Esophagus muscularis mucosa (tissue), 3 donors: ENCODE data around the gene PHLDB1.

Experiments used
- CTCF ChIP-seq, 3 experiments: fragments of 200-600 bp in 2 of 3; fragments of 450-650 bp in 1 of 3; sonication (generic) in 2 of 3; IDR thresholded peaks; one replicate each; pipeline ENCODE4 v1.5.1; 2017 to 2019; ENCODE audit warnings: antibody characterized with exemption in 3 of 3, mild to moderate bottlenecking in 2 of 3, moderate library complexity in 1 of 3
- POLR2A ChIP-seq: fragments of 450-650 bp; IDR thresholded peaks from one replicate; pipeline ENCODE4 v1.6.1; 2017; ENCODE audit warnings: antibody characterized with exemption, moderate library complexity, mild to moderate bottlenecking, low read depth
- POLR2AphosphoS5 ChIP-seq, 2 donors: sonication (generic); formaldehyde crosslinking; IDR thresholded peaks; one replicate each; pipeline ENCODE4 v1.6.1; 2017; ENCODE audit warnings: antibody characterized with exemption in 2 of 2

GRCh38 chr11:118648291-118648690 is 40.9 kb downstream of the PHLDB1 start:
- TF ChIP-seq POLR2A (no peak), CTCF (IDR thresholded peaks at IDR 0.05) (no peak), POLR2AphosphoS5 (IDR thresholded peaks at IDR 0.05) (no peak)
